ENCODE data around the gene ALDH9A1.

Gene ALDH9A1

DNA sequence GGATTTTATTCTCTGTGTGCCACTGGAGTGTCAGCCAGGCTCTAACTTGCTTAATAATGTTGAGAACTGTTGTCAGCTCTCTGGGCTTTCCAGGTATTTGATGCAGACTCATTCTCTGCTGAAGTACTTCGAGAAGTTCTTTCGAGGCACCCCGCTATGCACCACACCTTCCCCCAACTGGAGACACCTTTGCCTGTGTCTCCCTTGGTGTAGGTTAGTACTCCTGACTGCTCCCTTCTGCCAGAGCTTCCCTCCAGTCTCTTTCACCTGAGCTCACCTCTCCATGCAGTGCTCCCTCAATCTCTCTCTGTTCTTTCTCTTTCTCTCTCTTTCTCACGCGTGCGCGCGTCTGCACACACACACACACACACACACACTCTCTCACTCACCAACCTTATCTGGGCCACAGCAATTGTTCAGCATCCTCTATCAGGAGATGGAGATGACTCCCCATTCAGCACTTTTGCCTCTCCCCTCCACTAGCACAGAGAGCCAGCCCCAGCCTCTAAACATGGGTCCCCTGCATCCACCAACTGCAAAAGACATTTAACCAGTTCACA lies 81.3 kb downstream of the ALDH9A1 start:
- no peak; the same call in 2 of the 3 replicates for ATAC-seq
- TF ChIP-seq SNAI2 (CRISPR knock-in tag; IDR thresholded peaks at IDR 0.05) (no peak), TSHZ2 (CRISPR knock-in tag; IDR thresholded peaks at IDR 0.05) (no peak), TOX (CRISPR knock-in tag; IDR thresholded peaks at IDR 0.05; ENCODE audit: borderline replicate concordance) (no peak), ZNF8 (CRISPR knock-in tag; IDR thresholded peaks at IDR 0.05) (no peak), ARNTL (CRISPR knock-in tag; IDR thresholded peaks at IDR 0.05; ENCODE audit: borderline replicate concordance, low read depth) (no peak)
- TF ChIP-seq, protein P1, sequence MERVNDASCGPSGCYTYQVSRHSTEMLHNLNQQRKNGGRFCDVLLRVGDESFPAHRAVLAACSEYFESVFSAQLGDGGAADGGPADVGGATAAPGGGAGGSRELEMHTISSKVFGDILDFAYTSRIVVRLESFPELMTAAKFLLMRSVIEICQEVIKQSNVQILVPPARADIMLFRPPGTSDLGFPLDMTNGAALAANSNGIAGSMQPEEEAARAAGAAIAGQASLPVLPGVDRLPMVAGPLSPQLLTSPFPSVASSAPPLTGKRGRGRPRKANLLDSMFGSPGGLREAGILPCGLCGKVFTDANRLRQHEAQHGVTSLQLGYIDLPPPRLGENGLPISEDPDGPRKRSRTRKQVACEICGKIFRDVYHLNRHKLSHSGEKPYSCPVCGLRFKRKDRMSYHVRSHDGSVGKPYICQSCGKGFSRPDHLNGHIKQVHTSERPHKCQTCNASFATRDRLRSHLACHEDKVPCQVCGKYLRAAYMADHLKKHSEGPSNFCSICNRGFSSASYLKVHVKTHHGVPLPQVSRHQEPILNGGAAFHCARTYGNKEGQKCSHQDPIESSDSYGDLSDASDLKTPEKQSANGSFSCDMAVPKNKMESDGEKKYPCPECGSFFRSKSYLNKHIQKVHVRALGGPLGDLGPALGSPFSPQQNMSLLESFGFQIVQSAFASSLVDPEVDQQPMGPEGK (CRISPR knock-in tag; IDR thresholded peaks at IDR 0.05; ENCODE audit: borderline replicate concordance), result no peak

GRCh38 chr1:165616054-165616612 lies 82.2 kb downstream of the ALDH9A1 start:
- no peak for ATAC-seq

More at GRCh38 chr1:165616054-165616612, 82.2 kb downstream of the ALDH9A1 start:
- TF ChIP-seq, protein P2, sequence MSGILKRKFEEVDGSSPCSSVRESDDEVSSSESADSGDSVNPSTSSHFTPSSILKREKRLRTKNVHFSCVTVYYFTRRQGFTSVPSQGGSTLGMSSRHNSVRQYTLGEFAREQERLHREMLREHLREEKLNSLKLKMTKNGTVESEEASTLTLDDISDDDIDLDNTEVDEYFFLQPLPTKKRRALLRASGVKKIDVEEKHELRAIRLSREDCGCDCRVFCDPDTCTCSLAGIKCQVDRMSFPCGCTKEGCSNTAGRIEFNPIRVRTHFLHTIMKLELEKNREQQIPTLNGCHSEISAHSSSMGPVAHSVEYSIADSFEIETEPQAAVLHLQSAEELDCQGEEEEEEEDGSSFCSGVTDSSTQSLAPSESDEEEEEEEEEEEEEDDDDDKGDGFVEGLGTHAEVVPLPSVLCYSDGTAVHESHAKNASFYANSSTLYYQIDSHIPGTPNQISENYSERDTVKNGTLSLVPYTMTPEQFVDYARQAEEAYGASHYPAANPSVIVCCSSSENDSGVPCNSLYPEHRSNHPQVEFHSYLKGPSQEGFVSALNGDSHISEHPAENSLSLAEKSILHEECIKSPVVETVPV (CRISPR knock-in tag; IDR thresholded peaks at IDR 0.05), result no peak
- TF ChIP-seq, protein P1 (CRISPR knock-in tag; IDR thresholded peaks at IDR 0.05; ENCODE audit: borderline replicate concordance), result no peak
- TF ChIP-seq ISL1 (CRISPR knock-in tag; IDR thresholded peaks at IDR 0.05), result no peak
- no peak for TF ChIP-seq ZFP3 (CRISPR knock-in tag; IDR thresholded peaks at IDR 0.05)
- TF ChIP-seq ZFP30 (CRISPR knock-in tag; IDR thresholded peaks at IDR 0.05), result no peak
- no peak for TF ChIP-seq POU6F1 (CRISPR knock-in tag; IDR thresholded peaks at IDR 0.05; ENCODE audit: borderline replicate concordance, low read depth)
- TF ChIP-seq TOX (CRISPR knock-in tag; IDR thresholded peaks at IDR 0.05; ENCODE audit: borderline replicate concordance), result no peak
